Sigmoid colon (tissue), 4 donors: ENCODE results near the gene SENP8.

ENCODE experiments used
- CTCF ChIP-seq, 4 experiments: fragments of 450-650 bp in 3 of 4; fragments of 200-600 bp in 1 of 4; IDR thresholded peaks; one replicate each; pipeline ENCODE4 v1.5.1; 2016 to 2019; ENCODE audit warnings: antibody characterized with exemption in 4 of 4, mild to moderate bottlenecking in 3 of 4, moderate library complexity in 2 of 4
- EP300 ChIP-seq, 4 donors: sonication (generic); formaldehyde crosslinking; IDR thresholded peaks; one replicate each; pipeline ENCODE4 v1.6.1; 2017; ENCODE audit warnings: antibody characterized with exemption in 4 of 4

GRCh38 chr15:72155003-72155621, 36.9 kb downstream of the SENP8 start:
- TF ChIP-seq CTCF (IDR thresholded peaks at IDR 0.05) (no peak), EP300 (IDR thresholded peaks at IDR 0.05) (no peak)
